OCI-LY3 (cell line): Measurements from ENCODE around the gene HYLS1.

ENCODE experiments used
- CTCF ChIP-seq: fragments of 200-600, 300-600 bp; sonication (generic); IDR thresholded peaks from 2 replicates; pipeline ENCODE4 v1.5.1; 2014; ENCODE audit warnings: antibody characterized with exemption, low read length, low read depth
- EZH2phosphoT487 ChIP-seq: fragments of 200-600 bp; shearing (Covaris generic); IDR thresholded peaks from 2 replicates; pipeline ENCODE4 v1.6.1; 2018; ENCODE audit warnings: antibody characterized with exemption, mixed run types, low read depth

GRCh38 chr11:125944350-125945010 is 57.0 kb downstream of the HYLS1 start:
- TF ChIP-seq CTCF (no peak), EZH2phosphoT487 (no peak)
